CD4-positive, alpha-beta T cell (primary cell): ENCODE results near the gene SPTBN5. TPM values are rescaled to one million over a fixed set of nuclear protein-coding genes. Genes with fewer than 3 reads are reported as not detected.

Source experiments
- ATAC-seq: fragments of 200-7000 bp; cut with Tn5 transposase; one replicate; pipeline ENCODE4 v1.10.0; 2022; ENCODE audit warnings: mild to moderate bottlenecking; ENCODE audit not compliant: poor library complexity
- CTCF ChIA-PET: fragments of 350-600 bp; sonication (Branson Sonifier 250); formaldehyde crosslinking; loops from one replicate; lab custom pipeline; 2021; ENCODE audit warnings: antibody characterized with exemption, inconsistent platforms; lab: Charles Lee
- POLR2A ChIA-PET: fragments of 350-600 bp; sonication (Branson Sonifier 250); formaldehyde crosslinking; loops from one replicate; lab custom pipeline; 2021; ENCODE audit warnings: antibody characterized with exemption, inconsistent platforms; lab: Charles Lee
- DNase-seq, 14 experiments: peaks; one replicate each; pipeline ENCODE4 v3.0.0-alpha.2; 2013 to 2020; ENCODE audit warnings: mixed read lengths in 2 of 14
- H3K27ac ChIP-seq, 2 donors: one replicate each; pipeline versions ENCODE4 v1.5.1 to v1.7.0; 2013; ENCODE audit warnings: low read length in 2 of 2, low read depth in 1 of 2, mild to moderate bottlenecking in 1 of 2
- H3K27me3 ChIP-seq, 2 experiments: 1 replicate in 1 of 2; 2 replicates in 1 of 2; pipeline versions ENCODE4 v1.6.1 to v1.7.0; 2013; ENCODE audit warnings: low read length in 2 of 2, control low read depth in 1 of 2, mild to moderate bottlenecking in 1 of 2, moderate library complexity in 1 of 2; ENCODE audit not compliant: insufficient read depth in 2 of 2, control insufficient read depth in 1 of 2
- H3K36me3 ChIP-seq: one replicate; pipeline ENCODE4 v1.6.1; 2013; ENCODE audit warnings: low read length, control low read depth; ENCODE audit not compliant: insufficient read depth
- H3K4me1 ChIP-seq: one replicate; pipeline ENCODE4 v1.6.1; 2013; ENCODE audit warnings: low read length, control low read depth; ENCODE audit not compliant: insufficient read depth
- H3K4me3 ChIP-seq: one replicate; pipeline ENCODE4 v1.5.1; 2013; ENCODE audit warnings: mild to moderate bottlenecking, low read length, moderate library complexity
- H3K9me3 ChIP-seq, 2 experiments: 1 replicate in 1 of 2; 2 replicates in 1 of 2; pipeline versions ENCODE4 v1.6.1 to v1.7.0; 2013; ENCODE audit warnings: low read length in 2 of 2, mild to moderate bottlenecking in 2 of 2, control low read depth in 1 of 2, moderate library complexity in 1 of 2; ENCODE audit not compliant: control insufficient read depth in 1 of 2, insufficient read depth in 1 of 2
- H3K27ac Mint-ChIP-seq: one replicate; pipeline ENCODE4 v1.8.0; 2020; ENCODE audit warnings: mixed read lengths
- H3K27me3 Mint-ChIP-seq: one replicate; pipeline ENCODE4 v1.8.0; 2021; ENCODE audit warnings: mixed read lengths
- H3K36me3 Mint-ChIP-seq: one replicate; pipeline ENCODE4 v1.8.0; 2021; ENCODE audit warnings: low read depth, mixed read lengths
- H3K4me1 Mint-ChIP-seq: one replicate; pipeline ENCODE4 v1.8.0; 2021; ENCODE audit warnings: low read depth, mixed read lengths
- H3K4me3 Mint-ChIP-seq: one replicate; pipeline ENCODE4 v1.8.0; 2020; ENCODE audit warnings: mild to moderate bottlenecking, mixed read lengths
- H3K9me3 Mint-ChIP-seq: one replicate; pipeline ENCODE4 v1.8.0; 2020; ENCODE audit warnings: mixed read lengths
- CTCF ChIP-seq: fragments of 200-600 bp; IDR thresholded peaks from one replicate; pipeline ENCODE4 v1.8.0; 2022; ENCODE audit warnings: antibody characterized with exemption, mild to moderate bottlenecking
- intact Hi-C, 2 experiments: fragments of 100-400 bp; cut with DNase I in 1 of 2; cut with micrococcal nuclease in 1 of 2; formaldehyde crosslinking; loops; one replicate each; pipeline versions ENCODE4 v1.15.1 to v1.9.0; 2023 to 2025; cut with DNase I, micrococcal nuclease
- total RNA-seq, 174 experiments: library from RNA in 2 of 174; stranded (reverse) in 2 of 174; gene quantifications; one replicate each; pipeline ENCODE4 v1.2.3 and lab custom pipeline; 2021 to 2026

The SPTBN5 gene
- total RNA-seq, 2 experiments from 2014 or later: 2.2 to 2.3 TPM

GRCh38 chr15:41882689-41883483 lies 11.0 kb downstream of the SPTBN5 start:
- Histone ChIP-seq H3K4me3 (no peak overlapping the region), H3K4me1 (peaks cover 14% of the 10 kb centered on the region), H3K36me3 (no peaks in the 10 kb centered on the region), H3K27me3 (peaks cover 0 to 12% of the 10 kb centered on the region in 2 experiments), H3K27ac (no peak overlapping the region), H3K9me3 (no peaks in the 10 kb centered on the region)
- ChIA-PET POLR2A (interaction anchor here (1.2 kb wide), 1 partner anchor 109 kb away, joined by 4 read pairs; the partner anchor contains the start of gene MAPKBP1), CTCF (no interaction called here)
- Mint-ChIP-seq H3K27me3 (peaks cover 15% of the 10 kb centered on the region), H3K27ac (no peak overlapping the region), H3K9me3 (no peaks in the 10 kb centered on the region), H3K4me1 (peaks cover 9% of the 10 kb centered on the region), H3K36me3 (no peaks in the 10 kb centered on the region), H3K4me3 (no peak overlapping the region)
- intact Hi-C loops: no loop called here
- ATAC-seq (peak; percentile 33), DNase-seq (no peak)
- TF ChIP-seq CTCF: no peak

GRCh38 chr15:41881920-41882688 lies 11.7 kb downstream of the SPTBN5 start:
- Mint-ChIP-seq H3K27ac (no peak overlapping the region), H3K27me3 (peaks cover 15% of the 10 kb centered on the region), H3K4me3 (no peak overlapping the region), H3K36me3 (no peaks in the 10 kb centered on the region), H3K4me1 (peaks cover 9% of the 10 kb centered on the region), H3K9me3 (no peaks in the 10 kb centered on the region)
- ATAC-seq (peak; percentile 55), DNase-seq (peak in 1 of 14 experiments; percentile 23)
- Histone ChIP-seq H3K4me1 (peaks cover 9% of the 10 kb centered on the region), H3K36me3 (no peaks in the 10 kb centered on the region), H3K27ac (no peak overlapping the region), H3K9me3 (no peaks in the 10 kb centered on the region), H3K27me3 (peaks cover 0 to 12% of the 10 kb centered on the region in 2 experiments), H3K4me3 (no peak overlapping the region)
- intact Hi-C loops: no loop called here
- TF ChIP-seq CTCF: no peak
- ChIA-PET CTCF (no interaction called here), POLR2A (no interaction called here)

- TF ChIP-seq CTCF: no peak
- Histone ChIP-seq H3K36me3 (no peaks in the 10 kb centered on the region), H3K4me1 (peaks cover 9% of the 10 kb centered on the region), H3K27me3 (peaks cover 0 to 12% of the 10 kb centered on the region in 2 experiments), H3K9me3 (no peaks in the 10 kb centered on the region), H3K27ac (no peak overlapping the region), H3K4me3 (no peak overlapping the region)
- H3K4me3 Mint-ChIP-seq: peak overlapping the region; percentile 54
- no peaks in the 10 kb centered on the region for H3K36me3 Mint-ChIP-seq
- H3K27ac Mint-ChIP-seq: no peak overlapping the region
- H3K27me3 Mint-ChIP-seq: peaks cover 15% of the 10 kb centered on the region
- no peak for DNase-seq
- ChIA-PET POLR2A (interaction anchor here (0.7 to 1.8 kb wide), 2 partner anchors 11 to 13 kb away, joined by 3 to 4 read pairs; no protein-coding TSS in a partner anchor), CTCF (no interaction called here)
- ATAC-seq: no peak
- H3K9me3 Mint-ChIP-seq: no peaks in the 10 kb centered on the region
- intact Hi-C loops: no loop called here
- H3K4me1 Mint-ChIP-seq: peaks cover 9% of the 10 kb centered on the region
These were observed 12.3 kb downstream of the SPTBN5 start for GRCh38 chr15:41881550-41881919.
